NCI-H1930 (cell line): ENCODE data around the gene RTCB.

Experiments used
- DNase-seq, 2 experiments: peaks; one replicate each; lab custom pipeline; 2025; lab: John Stamatoyannopoulos, UW

Gene RTCB

GRCh38 chr22:32339190-32340012 is 72.6 kb downstream of the RTCB start:
- no peak for DNase-seq

- DNase-seq = no peak
Measured at GRCh38 chr22:32338757-32339156, 73.3 kb downstream of the RTCB start.
